DND-41 (cell line): Measurements from ENCODE around the gene RORB.
A peak's percentile ranks its signal among the peaks of the same experiment; 100 is the strongest.

Experiments
- ATAC-seq: fragments of 200-7000 bp; cut with Tn5 transposase; 3 replicates; pipeline ENCODE4 v1.9.1; 2021; ENCODE audit warnings: low read depth; ENCODE audit not compliant: insufficient read depth
- DNase-seq: peaks from one replicate; pipeline ENCODE4 v3.0.0-alpha.2; 2020
- H2AFZ ChIP-seq: 2 replicates; pipeline ENCODE4 v1.6.0; 2012; ENCODE audit warnings: low read depth, low read length
- H3K27ac ChIP-seq: 2 replicates; pipeline ENCODE4 v1.5.1; 2012; ENCODE audit warnings: low read length, inconsistent platforms
- H3K27me3 ChIP-seq: fragments of 200-600 bp; sonication (generic); 2 replicates; pipeline ENCODE4 v1.6.0; 2012; ENCODE audit warnings: low read length, mild to moderate bottlenecking, inconsistent platforms; ENCODE audit not compliant: insufficient read depth, poor library complexity
- H3K36me3 ChIP-seq: 2 replicates; pipeline ENCODE4 v1.5.1; 2012; ENCODE audit warnings: low read length, inconsistent platforms; ENCODE audit not compliant: insufficient read depth
- H3K4me1 ChIP-seq: 2 replicates; pipeline ENCODE4 v1.5.1; 2012; ENCODE audit warnings: mild to moderate bottlenecking, low read length; ENCODE audit not compliant: insufficient read depth
- H3K4me2 ChIP-seq: 2 replicates; pipeline ENCODE4 v1.6.0; 2012; ENCODE audit warnings: mild to moderate bottlenecking, moderate library complexity, low read length, inconsistent platforms; ENCODE audit not compliant: insufficient read depth
- H3K4me3 ChIP-seq, 2 experiments: fragments of 200-600 bp in 1 of 2; shearing (Covaris generic) in 1 of 2; 2 replicates each; pipeline ENCODE4 v1.5.1; 2012 to 2016; ENCODE audit warnings: inconsistent platforms in 2 of 2, low read length in 2 of 2, mild to moderate bottlenecking in 2 of 2, low read depth in 1 of 2, moderate library complexity in 1 of 2
- H3K79me2 ChIP-seq: 2 replicates; pipeline ENCODE4 v1.6.0; 2012; ENCODE audit warnings: low read length, inconsistent platforms; ENCODE audit not compliant: insufficient read depth
- H3K9ac ChIP-seq: 2 replicates; pipeline ENCODE4 v1.6.0; 2012; ENCODE audit warnings: low read depth, mild to moderate bottlenecking, inconsistent platforms, low read length, moderate library complexity
- H3K9me3 ChIP-seq: 2 replicates; pipeline ENCODE4 v1.5.1; 2012; ENCODE audit warnings: low read length, moderate library complexity, mild to moderate bottlenecking, inconsistent platforms; ENCODE audit not compliant: insufficient read depth, severe bottlenecking
- H4K20me1 ChIP-seq: 2 replicates; pipeline ENCODE4 v1.6.0; 2012; ENCODE audit warnings: low read length; ENCODE audit not compliant: insufficient read depth
- EZH2 ChIP-seq: IDR thresholded peaks from 3 replicates; pipeline ENCODE4 v1.6.1; 2012; ENCODE audit warnings: borderline replicate concordance, low read depth, mild to moderate bottlenecking, moderate library complexity, low read length, inconsistent platforms; ENCODE audit not compliant: severe bottlenecking
- TF ChIP-seq, protein P1 (sequence below): IDR thresholded peaks from 2 replicates; pipeline ENCODE4 v1.5.1; 2012; ENCODE audit warnings: borderline replicate concordance, low read length, moderate library complexity, mild to moderate bottlenecking; ENCODE audit not compliant: poor library complexity, severe bottlenecking; ENCODE audit errors: extremely low read depth

The RORB gene

DNA sequence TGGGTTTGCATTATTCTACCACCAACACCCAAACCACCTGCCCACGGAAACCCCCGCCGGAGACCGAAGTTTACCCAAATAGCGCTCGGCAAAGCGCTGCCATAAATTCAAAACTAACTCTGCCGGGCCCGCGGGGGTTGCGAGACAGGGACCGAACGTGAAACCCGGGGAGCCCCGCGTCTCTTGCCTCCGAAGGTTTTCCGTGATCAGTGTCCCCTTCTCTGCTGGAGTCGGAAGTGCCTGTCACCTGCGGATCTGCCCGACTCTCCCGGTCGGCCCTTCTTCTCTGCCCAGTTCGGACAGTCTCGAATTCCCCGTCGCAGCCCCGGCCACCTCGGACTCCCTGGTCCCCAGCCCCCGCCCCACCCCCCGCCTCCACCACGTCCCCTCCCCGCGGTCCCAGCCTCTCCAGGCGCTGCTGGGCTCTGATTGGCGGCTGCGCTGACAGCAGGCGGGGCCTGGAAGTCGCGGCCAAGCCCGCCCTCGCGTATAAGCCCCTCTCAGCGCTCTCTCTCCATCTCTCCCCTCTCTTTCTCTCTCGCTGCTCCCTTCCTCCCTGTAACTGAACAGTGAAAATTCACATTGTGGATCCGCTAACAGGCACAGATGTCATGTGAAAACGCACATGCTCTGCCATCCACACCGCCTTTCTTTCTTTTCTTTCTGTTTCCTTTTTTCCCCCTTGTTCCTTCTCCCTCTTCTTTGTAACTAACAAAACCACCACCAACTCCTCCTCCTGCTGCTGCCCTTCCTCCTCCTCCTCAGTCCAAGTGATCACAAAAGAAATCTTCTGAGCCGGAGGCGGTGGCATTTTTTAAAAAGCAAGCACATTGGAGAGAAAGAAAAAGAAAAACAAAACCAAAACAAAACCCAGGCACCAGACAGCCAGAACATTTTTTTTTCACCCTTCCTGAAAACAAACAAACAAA is at the start of gene RORB:
Gene RORB (plus strand): TSS at position 517 of the 929 bp plus-strand sequence. CDS start 642 bp downstream, outside the sequence.
- Histone ChIP-seq H3K79me2 (peaks cover 73% of the 10 kb centered on the region), H3K4me3 (peak within 1 kb of the TSS; percentile 77 to 97), H3K4me1 (peaks cover 42% of the 10 kb centered on the region), H4K20me1 (peaks cover 30% of the 10 kb centered on the region), H3K9ac (peak within 1 kb of the TSS; percentile 87), H3K27ac (peak within 1 kb of the TSS; percentile 97), H3K4me2 (peak within 1 kb of the TSS; percentile 81), H3K27me3 (no peaks in the 10 kb centered on the region), H2AFZ (peak within 1 kb of the TSS; percentile 70), H3K9me3 (no peaks in the 10 kb centered on the region), H3K36me3 (peaks cover 18% of the 10 kb centered on the region; the same call in 1 of the 2 replicates)
- TF ChIP-seq EZH2, result no peak
- TF ChIP-seq, protein P1, sequence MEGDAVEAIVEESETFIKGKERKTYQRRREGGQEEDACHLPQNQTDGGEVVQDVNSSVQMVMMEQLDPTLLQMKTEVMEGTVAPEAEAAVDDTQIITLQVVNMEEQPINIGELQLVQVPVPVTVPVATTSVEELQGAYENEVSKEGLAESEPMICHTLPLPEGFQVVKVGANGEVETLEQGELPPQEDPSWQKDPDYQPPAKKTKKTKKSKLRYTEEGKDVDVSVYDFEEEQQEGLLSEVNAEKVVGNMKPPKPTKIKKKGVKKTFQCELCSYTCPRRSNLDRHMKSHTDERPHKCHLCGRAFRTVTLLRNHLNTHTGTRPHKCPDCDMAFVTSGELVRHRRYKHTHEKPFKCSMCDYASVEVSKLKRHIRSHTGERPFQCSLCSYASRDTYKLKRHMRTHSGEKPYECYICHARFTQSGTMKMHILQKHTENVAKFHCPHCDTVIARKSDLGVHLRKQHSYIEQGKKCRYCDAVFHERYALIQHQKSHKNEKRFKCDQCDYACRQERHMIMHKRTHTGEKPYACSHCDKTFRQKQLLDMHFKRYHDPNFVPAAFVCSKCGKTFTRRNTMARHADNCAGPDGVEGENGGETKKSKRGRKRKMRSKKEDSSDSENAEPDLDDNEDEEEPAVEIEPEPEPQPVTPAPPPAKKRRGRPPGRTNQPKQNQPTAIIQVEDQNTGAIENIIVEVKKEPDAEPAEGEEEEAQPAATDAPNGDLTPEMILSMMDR, result no peak
- peak; percentile 91 for DNase-seq
- ATAC-seq, result peak; percentile 87

DNA sequence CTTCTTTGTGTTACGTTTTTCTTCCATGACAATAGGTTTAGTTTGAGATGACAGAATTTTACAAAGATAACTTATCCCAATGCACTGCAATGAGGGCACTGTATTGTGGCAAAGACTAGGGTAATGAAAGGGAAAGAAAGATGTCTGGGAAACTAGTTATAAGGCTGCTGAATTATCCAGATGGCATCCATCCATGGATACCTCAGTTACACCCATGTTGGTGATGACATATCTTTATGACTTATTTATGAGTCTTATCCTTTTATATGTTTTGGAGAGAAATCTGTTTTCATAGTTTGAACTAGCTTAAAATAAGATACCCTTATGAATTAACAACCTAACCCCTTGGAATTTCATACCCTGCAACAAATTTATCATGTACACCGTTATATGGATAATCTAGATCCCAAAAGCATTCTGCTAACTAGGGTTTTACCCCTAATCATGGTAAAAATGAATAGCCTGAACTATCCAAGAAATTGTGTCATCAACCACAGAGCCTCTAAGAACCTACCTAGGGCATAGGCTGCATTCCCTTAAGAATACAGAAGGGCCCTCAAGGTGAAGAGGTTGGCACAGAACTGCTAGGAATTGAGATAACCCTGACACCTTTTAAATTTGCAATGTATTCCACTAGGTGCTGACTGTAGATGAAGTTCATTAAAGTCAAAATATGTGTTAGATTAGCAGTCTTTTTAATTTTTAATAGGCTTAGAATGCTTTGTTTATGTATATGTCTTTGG is 49.5 kb upstream of the RORB start:
- no peak overlapping the region for H3K4me2 ChIP-seq
- no peaks in the 10 kb centered on the region for H3K36me3 ChIP-seq
- H3K27ac ChIP-seq, result no peak overlapping the region
- H3K27me3 ChIP-seq, result no peaks in the 10 kb centered on the region
- ATAC-seq (no peak), DNase-seq (no peak)
- H3K4me1 ChIP-seq, result no peaks in the 10 kb centered on the region
- TF ChIP-seq EZH2, result no peak
- TF ChIP-seq, protein P1, result no peak
- no peak overlapping the region for H3K9ac ChIP-seq
- H2AFZ ChIP-seq, result no peak overlapping the region
- H3K9me3 ChIP-seq, result peaks cover 2% of the 10 kb centered on the region
- H3K4me3 ChIP-seq, result no peak overlapping the region
- H3K79me2 ChIP-seq, result no peaks in the 10 kb centered on the region
- H4K20me1 ChIP-seq, result no peaks in the 10 kb centered on the region

GRCh38 chr9:74449060-74449459 is 48.1 kb upstream of the RORB start:
- Histone ChIP-seq H3K36me3 (no peaks in the 10 kb centered on the region), H3K27ac (no peak overlapping the region), H3K27me3 (no peaks in the 10 kb centered on the region), H3K4me1 (no peaks in the 10 kb centered on the region), H3K4me2 (no peak overlapping the region), H3K4me3 (no peak overlapping the region), H3K9me3 (peaks cover 2% of the 10 kb centered on the region), H2AFZ (no peak overlapping the region), H3K79me2 (no peaks in the 10 kb centered on the region), H4K20me1 (no peaks in the 10 kb centered on the region), H3K9ac (no peak overlapping the region)
- no peak for TF ChIP-seq EZH2
- TF ChIP-seq, protein P1, result no peak
- ATAC-seq (peak; percentile 68; the same call in 2 of the 3 replicates), DNase-seq (peak; percentile 9)
